Epithelial cell of proximal tubule (primary cell): ENCODE measurements around the gene NCBP1. TPM values are rescaled to one million over a fixed set of nuclear protein-coding genes. Genes with fewer than 3 reads are reported as not detected.

Experiments
- DNase-seq: peaks from one replicate; pipeline ENCODE4 v3.0.0-alpha.2; 2011; ENCODE audit warnings: low read depth
- H3K4me3 ChIP-seq: 2 replicates; pipeline ENCODE4 v1.5.1; 2011; ENCODE audit warnings: low read depth, mild to moderate bottlenecking, low read length
- total RNA-seq: library from RNA; depleted of rRNA; stranded (reverse); fragments of >200 nt; gene quantifications from 2 replicates; pipeline ENCODE4 v1.2.3, GENCODE V29; 2015
- TF ChIP-seq, protein P1 (sequence below): conservative IDR thresholded peaks from 2 replicates; pipeline ENCODE4 v1.5.1; 2012; ENCODE audit warnings: low read depth, mild to moderate bottlenecking, low read length

Gene NCBP1
- total RNA-seq, 1 donor from 2014 or later = 26.7 TPM

DNA sequence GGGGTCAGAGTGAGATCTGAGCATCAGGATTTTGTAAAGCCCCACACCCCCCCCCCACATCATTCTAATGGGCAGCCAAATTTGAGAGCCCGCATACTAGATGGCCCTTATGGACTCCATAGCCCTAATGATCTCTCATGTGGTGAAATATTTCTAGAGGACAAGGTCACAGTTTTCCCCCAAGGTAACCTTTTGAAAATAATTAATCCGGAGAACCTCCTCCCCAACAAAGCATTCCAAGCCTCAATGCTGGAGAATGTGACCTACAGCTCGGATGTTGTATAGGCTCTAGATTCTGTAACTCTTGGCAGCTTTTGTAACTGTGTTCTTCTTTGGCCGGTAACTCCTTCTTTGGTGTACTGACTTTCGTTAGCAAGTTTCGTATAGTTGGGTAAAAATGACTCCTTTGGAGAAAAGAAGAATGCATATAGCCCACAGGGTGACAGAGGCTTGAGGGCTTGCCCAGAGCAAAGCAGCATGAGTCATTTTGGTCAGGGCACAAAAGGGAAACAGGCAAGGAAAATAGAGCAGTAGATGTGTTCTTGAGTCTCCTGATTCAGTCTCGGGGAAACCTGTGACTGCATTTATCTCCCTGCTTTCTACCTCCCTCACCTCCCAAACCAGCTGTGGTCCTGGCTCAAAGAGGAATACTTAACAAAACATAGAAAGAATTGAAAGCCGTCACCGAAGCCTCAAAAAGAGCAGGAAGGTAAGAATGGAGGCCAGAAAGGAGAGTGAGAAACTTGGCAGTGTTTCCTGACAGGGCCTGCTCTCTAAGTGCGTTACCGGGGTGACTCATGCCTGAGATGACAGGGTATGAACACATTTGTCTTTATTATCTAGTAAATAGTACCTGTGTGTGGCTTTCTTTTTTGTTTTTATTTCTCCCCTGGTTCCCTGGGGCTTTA lies 70.1 kb downstream of the NCBP1 start:
- peak; percentile 82 for DNase-seq
- TF ChIP-seq, protein P1, sequence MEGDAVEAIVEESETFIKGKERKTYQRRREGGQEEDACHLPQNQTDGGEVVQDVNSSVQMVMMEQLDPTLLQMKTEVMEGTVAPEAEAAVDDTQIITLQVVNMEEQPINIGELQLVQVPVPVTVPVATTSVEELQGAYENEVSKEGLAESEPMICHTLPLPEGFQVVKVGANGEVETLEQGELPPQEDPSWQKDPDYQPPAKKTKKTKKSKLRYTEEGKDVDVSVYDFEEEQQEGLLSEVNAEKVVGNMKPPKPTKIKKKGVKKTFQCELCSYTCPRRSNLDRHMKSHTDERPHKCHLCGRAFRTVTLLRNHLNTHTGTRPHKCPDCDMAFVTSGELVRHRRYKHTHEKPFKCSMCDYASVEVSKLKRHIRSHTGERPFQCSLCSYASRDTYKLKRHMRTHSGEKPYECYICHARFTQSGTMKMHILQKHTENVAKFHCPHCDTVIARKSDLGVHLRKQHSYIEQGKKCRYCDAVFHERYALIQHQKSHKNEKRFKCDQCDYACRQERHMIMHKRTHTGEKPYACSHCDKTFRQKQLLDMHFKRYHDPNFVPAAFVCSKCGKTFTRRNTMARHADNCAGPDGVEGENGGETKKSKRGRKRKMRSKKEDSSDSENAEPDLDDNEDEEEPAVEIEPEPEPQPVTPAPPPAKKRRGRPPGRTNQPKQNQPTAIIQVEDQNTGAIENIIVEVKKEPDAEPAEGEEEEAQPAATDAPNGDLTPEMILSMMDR = no peak
- peak overlapping the region; percentile 5 for H3K4me3 ChIP-seq

DNA sequence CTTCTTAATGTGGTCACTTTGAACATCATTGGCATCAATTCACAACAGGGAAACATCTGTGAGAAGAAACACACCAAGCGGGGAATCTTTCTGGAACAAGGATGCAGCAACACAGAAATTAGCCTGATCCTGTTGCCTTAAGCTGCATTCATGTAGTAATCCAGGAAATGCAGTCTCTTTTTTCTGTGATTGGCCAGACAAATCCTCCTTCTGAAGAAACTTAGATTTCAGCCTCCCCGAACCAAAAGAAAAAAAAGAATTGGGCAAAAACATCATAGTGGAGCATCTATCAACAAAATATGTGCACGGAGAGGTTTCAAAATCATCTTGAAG lies 70.7 kb downstream of the NCBP1 start:
- no peak overlapping the region for H3K4me3 ChIP-seq
- DNase-seq = no peak
- TF ChIP-seq, protein P1 = no peak

DNA sequence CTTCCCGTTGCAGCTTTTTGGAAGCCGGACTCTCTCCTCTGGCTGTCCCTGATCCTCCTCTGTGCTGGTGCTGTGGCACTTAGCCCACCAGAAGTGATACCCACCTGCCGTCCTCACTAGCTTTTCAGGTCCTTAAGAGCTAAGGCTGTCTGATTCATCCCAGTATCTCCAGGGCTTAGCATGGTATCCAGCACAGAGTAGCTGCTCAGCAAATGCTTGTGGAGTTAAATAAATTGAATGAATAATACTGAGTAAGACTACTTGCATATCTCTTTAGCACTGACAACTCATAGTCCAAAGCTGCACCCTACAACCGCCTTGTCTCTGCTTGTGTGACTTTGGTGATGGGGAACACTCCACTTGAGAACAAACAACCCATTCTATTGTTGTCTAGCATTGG lies 71.2 kb downstream of the NCBP1 start:
- TF ChIP-seq, protein P1 = no peak
- no peak for DNase-seq
- no peak overlapping the region for H3K4me3 ChIP-seq

DNA sequence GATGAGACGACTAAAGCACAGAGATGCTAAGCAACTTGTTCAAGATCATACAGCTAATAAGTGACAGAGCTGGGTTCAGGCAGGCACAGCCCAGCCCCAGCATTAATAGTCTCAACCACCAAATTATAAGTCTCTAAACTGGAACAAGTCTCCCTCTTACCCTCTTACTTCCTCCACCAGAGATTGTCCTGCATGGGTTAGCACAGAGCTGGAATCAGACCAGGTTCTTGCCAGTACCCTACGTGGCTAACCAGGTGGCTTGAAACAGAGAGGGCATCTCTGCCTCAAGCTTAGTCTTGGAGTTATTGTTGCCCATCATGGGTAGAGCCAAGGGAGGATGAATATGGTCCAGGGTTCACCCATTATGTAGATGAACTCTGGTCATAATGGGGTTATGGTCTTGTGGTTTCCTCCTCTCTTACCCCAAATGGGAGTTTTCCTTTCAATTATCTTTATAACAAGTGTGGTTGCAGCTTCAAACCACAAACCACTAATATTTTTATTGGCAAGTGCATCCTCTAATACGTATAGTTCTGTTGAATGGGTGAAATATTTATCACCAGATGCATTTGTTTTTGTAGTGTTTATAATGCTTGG lies 71.8 kb downstream of the NCBP1 start:
- no peak overlapping the region for H3K4me3 ChIP-seq
- DNase-seq = no peak
- TF ChIP-seq, protein P1 = no peak

DNA sequence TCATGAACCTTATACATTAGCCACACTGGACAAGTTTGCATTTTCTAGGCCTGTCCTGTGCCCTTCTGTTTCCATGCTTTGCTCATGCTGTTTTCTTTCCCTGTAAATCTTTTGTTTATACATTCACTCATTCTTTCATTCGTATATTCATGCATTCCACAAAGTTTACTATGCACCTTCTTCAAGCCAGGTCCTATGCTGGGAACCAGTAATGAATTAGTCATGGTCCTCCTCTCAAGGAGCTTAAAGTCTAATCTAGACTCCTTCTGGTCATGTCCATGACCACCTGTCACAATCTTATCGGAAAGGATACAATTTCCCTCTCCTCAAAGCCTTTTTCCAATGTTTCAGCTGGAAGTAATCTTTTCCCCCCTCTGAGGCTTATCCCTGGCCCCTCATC lies 72.6 kb downstream of the NCBP1 start:
- DNase-seq = no peak
- TF ChIP-seq, protein P1 = no peak
- no peak overlapping the region for H3K4me3 ChIP-seq

DNA sequence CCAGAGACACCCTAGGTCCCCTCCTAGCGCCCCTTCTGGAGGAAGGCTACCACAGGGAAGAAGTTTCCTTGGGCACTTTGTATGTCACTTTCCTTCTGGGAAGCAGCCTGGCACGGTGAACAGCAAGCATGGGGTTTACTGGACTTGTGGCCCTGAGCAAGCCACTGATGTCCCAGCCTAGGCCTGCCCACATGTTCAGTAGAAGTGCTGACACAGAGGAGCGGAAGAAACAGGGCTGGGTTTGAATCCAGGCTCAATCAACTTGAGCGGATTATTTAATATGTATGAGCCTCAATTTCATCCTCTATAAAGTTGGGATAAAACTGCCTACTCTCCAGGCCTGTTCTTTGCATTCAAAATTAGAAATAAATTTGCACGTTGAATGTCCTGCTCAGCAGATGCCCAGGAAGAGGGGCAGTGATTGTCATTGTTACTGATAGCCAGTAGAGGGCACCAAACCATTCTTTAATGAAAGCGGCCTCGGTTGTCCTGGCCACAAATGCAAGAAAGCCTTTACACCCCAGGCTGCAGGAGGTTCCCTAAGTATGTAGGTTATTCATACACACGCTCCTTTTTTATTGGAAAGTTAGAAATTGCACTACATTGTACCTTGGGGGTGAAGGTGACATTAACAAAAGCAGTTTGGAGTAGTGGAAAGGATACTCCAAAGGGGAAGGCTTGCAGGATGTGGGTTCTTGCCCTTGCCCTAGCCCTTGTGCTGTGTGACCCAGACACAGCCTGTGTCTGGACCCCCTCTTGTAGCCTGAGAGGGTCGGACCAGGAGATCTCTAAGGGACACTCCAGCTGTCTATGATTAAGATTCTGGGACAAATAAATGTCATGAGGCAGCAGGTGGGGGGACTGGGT lies 77.0 kb downstream of the NCBP1 start:
- no peak overlapping the region for H3K4me3 ChIP-seq
- no peak for DNase-seq
- TF ChIP-seq, protein P1 = peak; percentile 88
